ENCODE measurements around the gene MRPS35.
A peak's percentile ranks its signal among the peaks of the same experiment; 100 is the strongest.

MRPS35 gene

GRCh38 chr12:27747111-27747820, 36.6 kb downstream of the MRPS35 start:
- TF ChIP-seq RAD21 (IDR thresholded peaks at IDR 0.05; ENCODE audit: low read depth): no peak
- no peak for TF ChIP-seq YY1 (IDR thresholded peaks at IDR 0.05; ENCODE audit: low read depth)
- no peak for TF ChIP-seq TEAD4 (IDR thresholded peaks at IDR 0.05)
- no peak for TF ChIP-seq EP300 (IDR thresholded peaks at IDR 0.05; ENCODE audit: borderline replicate concordance)
- TF ChIP-seq, protein P1, sequence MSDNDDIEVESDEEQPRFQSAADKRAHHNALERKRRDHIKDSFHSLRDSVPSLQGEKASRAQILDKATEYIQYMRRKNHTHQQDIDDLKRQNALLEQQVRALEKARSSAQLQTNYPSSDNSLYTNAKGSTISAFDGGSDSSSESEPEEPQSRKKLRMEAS (IDR thresholded peaks at IDR 0.05): no peak
- TF ChIP-seq, protein P2, sequence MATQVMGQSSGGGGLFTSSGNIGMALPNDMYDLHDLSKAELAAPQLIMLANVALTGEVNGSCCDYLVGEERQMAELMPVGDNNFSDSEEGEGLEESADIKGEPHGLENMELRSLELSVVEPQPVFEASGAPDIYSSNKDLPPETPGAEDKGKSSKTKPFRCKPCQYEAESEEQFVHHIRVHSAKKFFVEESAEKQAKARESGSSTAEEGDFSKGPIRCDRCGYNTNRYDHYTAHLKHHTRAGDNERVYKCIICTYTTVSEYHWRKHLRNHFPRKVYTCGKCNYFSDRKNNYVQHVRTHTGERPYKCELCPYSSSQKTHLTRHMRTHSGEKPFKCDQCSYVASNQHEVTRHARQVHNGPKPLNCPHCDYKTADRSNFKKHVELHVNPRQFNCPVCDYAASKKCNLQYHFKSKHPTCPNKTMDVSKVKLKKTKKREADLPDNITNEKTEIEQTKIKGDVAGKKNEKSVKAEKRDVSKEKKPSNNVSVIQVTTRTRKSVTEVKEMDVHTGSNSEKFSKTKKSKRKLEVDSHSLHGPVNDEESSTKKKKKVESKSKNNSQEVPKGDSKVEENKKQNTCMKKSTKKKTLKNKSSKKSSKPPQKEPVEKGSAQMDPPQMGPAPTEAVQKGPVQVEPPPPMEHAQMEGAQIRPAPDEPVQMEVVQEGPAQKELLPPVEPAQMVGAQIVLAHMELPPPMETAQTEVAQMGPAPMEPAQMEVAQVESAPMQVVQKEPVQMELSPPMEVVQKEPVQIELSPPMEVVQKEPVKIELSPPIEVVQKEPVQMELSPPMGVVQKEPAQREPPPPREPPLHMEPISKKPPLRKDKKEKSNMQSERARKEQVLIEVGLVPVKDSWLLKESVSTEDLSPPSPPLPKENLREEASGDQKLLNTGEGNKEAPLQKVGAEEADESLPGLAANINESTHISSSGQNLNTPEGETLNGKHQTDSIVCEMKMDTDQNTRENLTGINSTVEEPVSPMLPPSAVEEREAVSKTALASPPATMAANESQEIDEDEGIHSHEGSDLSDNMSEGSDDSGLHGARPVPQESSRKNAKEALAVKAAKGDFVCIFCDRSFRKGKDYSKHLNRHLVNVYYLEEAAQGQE (IDR thresholded peaks at IDR 0.05; ENCODE audit: low read depth): no peak
- TF ChIP-seq NFIC (IDR thresholded peaks at IDR 0.05): no peak
- TF ChIP-seq FOXM1 (IDR thresholded peaks at IDR 0.05; ENCODE audit: borderline replicate concordance, low read depth): no peak
- no peak for TF ChIP-seq EGR1 (IDR thresholded peaks at IDR 0.05)
- no peak for TF ChIP-seq TAF1 (IDR thresholded peaks at IDR 0.05; ENCODE audit: low read depth)
- no peak for TF ChIP-seq TCF12 (IDR thresholded peaks at IDR 0.05; ENCODE audit: low read depth)
- TF ChIP-seq, protein P3, sequence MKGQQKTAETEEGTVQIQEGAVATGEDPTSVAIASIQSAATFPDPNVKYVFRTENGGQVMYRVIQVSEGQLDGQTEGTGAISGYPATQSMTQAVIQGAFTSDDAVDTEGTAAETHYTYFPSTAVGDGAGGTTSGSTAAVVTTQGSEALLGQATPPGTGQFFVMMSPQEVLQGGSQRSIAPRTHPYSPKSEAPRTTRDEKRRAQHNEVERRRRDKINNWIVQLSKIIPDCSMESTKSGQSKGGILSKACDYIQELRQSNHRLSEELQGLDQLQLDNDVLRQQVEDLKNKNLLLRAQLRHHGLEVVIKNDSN (IDR thresholded peaks at IDR 0.05): no peak
- no peak for TF ChIP-seq ZBTB7A (IDR thresholded peaks at IDR 0.05; ENCODE audit: low read depth)
- no peak for TF ChIP-seq CREB1 (IDR thresholded peaks at IDR 0.05; ENCODE audit: low read depth)
- no peak for TF ChIP-seq CEBPB (IDR thresholded peaks at IDR 0.05)

GRCh38 chr12:27751386-27752047, 40.9 kb downstream of the MRPS35 start:
- TF ChIP-seq CREB1 (IDR thresholded peaks at IDR 0.05; ENCODE audit: low read depth) (no peak), CEBPB (IDR thresholded peaks at IDR 0.05) (peak; percentile 37; the same call in 1 of the 2 replicates), EP300 (IDR thresholded peaks at IDR 0.05; ENCODE audit: borderline replicate concordance) (peak; percentile 59; the same call in 1 of the 2 replicates), FOXM1 (IDR thresholded peaks at IDR 0.05; ENCODE audit: borderline replicate concordance, low read depth) (no peak), EGR1 (IDR thresholded peaks at IDR 0.05) (no peak), TAF1 (IDR thresholded peaks at IDR 0.05; ENCODE audit: low read depth) (no peak), TEAD4 (IDR thresholded peaks at IDR 0.05) (no peak), NFIC (IDR thresholded peaks at IDR 0.05) (peak; percentile 94), TCF12 (IDR thresholded peaks at IDR 0.05; ENCODE audit: low read depth) (peak; percentile 65), YY1 (IDR thresholded peaks at IDR 0.05; ENCODE audit: low read depth) (no peak), ZBTB7A (IDR thresholded peaks at IDR 0.05; ENCODE audit: low read depth) (no peak), RAD21 (IDR thresholded peaks at IDR 0.05; ENCODE audit: low read depth) (no peak; the same call in 1 of the 2 replicates)
- TF ChIP-seq, protein P1 (IDR thresholded peaks at IDR 0.05): peak; percentile 44
- TF ChIP-seq, protein P2 (IDR thresholded peaks at IDR 0.05; ENCODE audit: low read depth): no peak
- TF ChIP-seq, protein P3 (IDR thresholded peaks at IDR 0.05): no peak

DNA sequence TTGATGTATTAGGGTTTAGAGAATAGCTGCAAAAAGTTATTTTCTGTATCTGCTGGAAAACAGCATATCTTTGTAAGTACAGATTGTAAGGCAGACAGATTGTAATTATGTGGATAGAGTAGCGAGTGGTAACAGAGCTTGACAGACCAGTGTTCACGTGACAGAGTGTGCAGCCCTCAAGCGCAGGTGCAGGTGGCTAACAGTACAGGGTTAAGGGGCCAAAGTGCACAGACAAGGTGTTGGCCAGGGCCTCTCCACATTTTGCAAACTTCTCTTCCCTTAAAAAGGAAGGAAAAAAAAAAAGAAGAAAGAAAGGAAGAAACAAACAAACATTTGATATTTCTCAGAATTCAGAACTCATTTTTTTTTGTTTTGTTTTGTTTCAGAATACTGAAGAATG, 44.2 kb downstream of the MRPS35 start:
- TF ChIP-seq, protein P1 (IDR thresholded peaks at IDR 0.05): no peak
- TF ChIP-seq RAD21 (IDR thresholded peaks at IDR 0.05; ENCODE audit: low read depth): no peak

- TF ChIP-seq NFIC (IDR thresholded peaks at IDR 0.05): no peak
- no peak for TF ChIP-seq FOXM1 (IDR thresholded peaks at IDR 0.05; ENCODE audit: borderline replicate concordance, low read depth)
- TF ChIP-seq EGR1 (IDR thresholded peaks at IDR 0.05): no peak
- no peak for TF ChIP-seq TEAD4 (IDR thresholded peaks at IDR 0.05)
- TF ChIP-seq TCF12 (IDR thresholded peaks at IDR 0.05; ENCODE audit: low read depth): no peak
- no peak for TF ChIP-seq RAD21 (IDR thresholded peaks at IDR 0.05; ENCODE audit: low read depth)
- no peak for TF ChIP-seq TAF1 (IDR thresholded peaks at IDR 0.05; ENCODE audit: low read depth)
- no peak for TF ChIP-seq YY1 (IDR thresholded peaks at IDR 0.05; ENCODE audit: low read depth)
- no peak for TF ChIP-seq CREB1 (IDR thresholded peaks at IDR 0.05; ENCODE audit: low read depth)
- TF ChIP-seq, protein P1 (IDR thresholded peaks at IDR 0.05): no peak
- TF ChIP-seq EP300 (IDR thresholded peaks at IDR 0.05; ENCODE audit: borderline replicate concordance): no peak
- no peak for TF ChIP-seq ZBTB7A (IDR thresholded peaks at IDR 0.05; ENCODE audit: low read depth)
- no peak for TF ChIP-seq CEBPB (IDR thresholded peaks at IDR 0.05)
- TF ChIP-seq, protein P3 (IDR thresholded peaks at IDR 0.05): no peak
- TF ChIP-seq, protein P2 (IDR thresholded peaks at IDR 0.05; ENCODE audit: low read depth): no peak
Measured at GRCh38 chr12:27756670-27757195, 46.1 kb downstream of the MRPS35 start.
